GM23338 (cell line): Measurements from ENCODE around the gene UGT1A4. TPM values are rescaled to one million over a fixed set of nuclear protein-coding genes. Genes with fewer than 3 reads are reported as not detected.

Experiments used
- ATAC-seq: fragments of 200-7000 bp; cut with Tn5 transposase; 3 replicates; pipeline ENCODE4 v1.9.1; 2020
- DNase-seq: peaks from one replicate; pipeline ENCODE4 v3.0.0-alpha.2; 2015; ENCODE audit warnings: low spot score
- H2AFZ ChIP-seq: fragments of 200-600 bp; sonication (generic); 2 replicates; pipeline ENCODE4 v1.8.0; 2016; ENCODE audit warnings: antibody characterized with exemption, mild to moderate bottlenecking, moderate library complexity
- H3F3A ChIP-seq: fragments of 200-600 bp; sonication (generic); replicated peaks from 2 replicates; pipeline ENCODE4 v1.8.0; 2017; ENCODE audit warnings: antibody characterized with exemption, mixed run types, low read depth
- H3K27ac ChIP-seq: fragments of 200-600 bp; sonication (generic); 2 replicates; pipeline ENCODE4 v1.6.1; 2016; ENCODE audit warnings: low read depth
- H3K27me3 ChIP-seq: fragments of 200-600 bp; sonication (generic); 2 replicates; pipeline ENCODE4 v1.8.0; 2016; ENCODE audit warnings: mild to moderate bottlenecking, mixed run types, moderate library complexity; ENCODE audit not compliant: insufficient read depth
- H3K36me3 ChIP-seq: fragments of 200-600 bp; sonication (generic); 2 replicates; pipeline ENCODE4 v1.8.0; 2016; ENCODE audit warnings: mild to moderate bottlenecking; ENCODE audit not compliant: insufficient read depth
- H3K4me1 ChIP-seq: fragments of 200-600 bp; sonication (generic); 2 replicates; pipeline ENCODE4 v1.8.0; 2016; ENCODE audit warnings: mild to moderate bottlenecking, moderate library complexity; ENCODE audit not compliant: insufficient read depth
- H3K4me2 ChIP-seq: fragments of 200-600 bp; sonication (generic); 2 replicates; pipeline ENCODE4 v1.7.1; 2017; ENCODE audit warnings: mixed run types
- H3K4me3 ChIP-seq: fragments of 200-600 bp; sonication (generic); 2 replicates; pipeline ENCODE4 v1.6.1; 2016; ENCODE audit warnings: mixed run types
- H3K79me2 ChIP-seq: fragments of 200-600 bp; sonication (generic); replicated peaks from 2 replicates; pipeline ENCODE4 v1.8.0; 2017; ENCODE audit warnings: mild to moderate bottlenecking; ENCODE audit not compliant: insufficient read depth
- H3K9me2 ChIP-seq: fragments of 200-600 bp; sonication (generic); 2 replicates; pipeline ENCODE4 v1.8.0; 2017; ENCODE audit not compliant: insufficient read depth
- H4K20me1 ChIP-seq: fragments of 200-600 bp; sonication (generic); replicated peaks from 2 replicates; pipeline ENCODE4 v1.8.0; 2017; ENCODE audit warnings: mild to moderate bottlenecking; ENCODE audit not compliant: insufficient read depth
- H3K27ac Mint-ChIP-seq: 2 replicates; pipeline ENCODE4 v1.8.0; 2020; ENCODE audit warnings: inconsistent platforms, mild to moderate bottlenecking, moderate library complexity, mixed read lengths
- H3K27me3 Mint-ChIP-seq: 3 replicates; pipeline ENCODE4 v1.8.0; 2022; ENCODE audit warnings: low read depth, mild to moderate bottlenecking, moderate library complexity, mixed read lengths, inconsistent platforms; ENCODE audit not compliant: insufficient read depth, poor library complexity
- H3K36me3 Mint-ChIP-seq: 3 replicates; pipeline ENCODE4 v1.8.0; 2021; ENCODE audit warnings: low read depth, mild to moderate bottlenecking, inconsistent platforms, moderate library complexity, mixed read lengths
- H3K4me1 Mint-ChIP-seq: 3 replicates; pipeline ENCODE4 v1.8.0; 2020; ENCODE audit warnings: mild to moderate bottlenecking, inconsistent platforms, mixed read lengths
- H3K4me3 Mint-ChIP-seq: 3 replicates; pipeline ENCODE4 v1.8.0; 2021; ENCODE audit warnings: moderate library complexity, mild to moderate bottlenecking, inconsistent platforms, mixed read lengths
- H3K9me3 Mint-ChIP-seq: 3 replicates; pipeline ENCODE4 v1.8.0; 2020; ENCODE audit warnings: moderate library complexity, mild to moderate bottlenecking, inconsistent platforms, mixed read lengths
- CREB1 ChIP-seq: fragments of 250-450 bp; sonication (Bioruptor Pico); IDR thresholded peaks from 2 replicates; pipeline ENCODE4 v1.5.0; 2020; ENCODE audit warnings: low read depth, mild to moderate bottlenecking, moderate library complexity
- ETS1 ChIP-seq: IDR thresholded peaks from 2 replicates; pipeline ENCODE4 v1.6.1; 2016; ENCODE audit warnings: antibody characterized with exemption
- EZH2 ChIP-seq: fragments of 200-600 bp; sonication (generic); IDR thresholded peaks from one replicate; pipeline ENCODE4 v1.8.0; 2017; ENCODE audit warnings: antibody characterized with exemption, mild to moderate bottlenecking, low read depth; ENCODE audit not compliant: unreplicated experiment
- NANOG ChIP-seq: IDR thresholded peaks from 2 replicates; pipeline ENCODE4 v1.6.1; 2016; ENCODE audit warnings: antibody characterized with exemption, borderline replicate concordance
- POLR2AphosphoS5 ChIP-seq: IDR thresholded peaks from 2 replicates; pipeline ENCODE4 v1.6.1; 2016; ENCODE audit warnings: antibody characterized with exemption, low read depth
- REST ChIP-seq: IDR thresholded peaks from one replicate; pipeline ENCODE4 v1.6.1; 2018; ENCODE audit warnings: antibody characterized with exemption; ENCODE audit not compliant: unreplicated experiment
- STAT1 ChIP-seq: IDR thresholded peaks from one replicate; pipeline ENCODE4 v1.6.1; 2016; ENCODE audit warnings: antibody characterized with exemption; ENCODE audit not compliant: unreplicated experiment
- ZNF114 ChIP-seq: fragments of 250-450 bp; sonication (Bioruptor Pico); IDR thresholded peaks from 2 replicates; pipeline ENCODE4 v1.5.0; 2020; ENCODE audit warnings: mild to moderate bottlenecking, moderate library complexity
- polyA plus RNA-seq: library from polyadenylated mRNA; unstranded; fragments of >200 nt; fragmentation: Nextera tagmentation; extraction: Ambion mirVana; gene quantifications from 2 replicates; pipeline ENCODE4 v1.2.1, GENCODE V29; 2016
- total RNA-seq: library from RNA; depleted of rRNA; stranded (reverse); fragments of >200 nt; shearing (Covaris generic); gene quantifications from 2 replicates; pipeline ENCODE4 v1.2.3, GENCODE V29; 2014

Gene UGT1A4
- total and polyA plus RNA-seq, 2 experiments from 2014 or later, result not detected

GRCh38 chr2:233764264-233764663 lies 45.7 kb downstream of the UGT1A4 start:
- H3K27ac Mint-ChIP-seq, result no peak overlapping the region
- H3K4me3 Mint-ChIP-seq, result no peak overlapping the region
- H3K36me3 ChIP-seq, result no peaks in the 10 kb centered on the region
- H3K79me2 ChIP-seq, result no peaks in the 10 kb centered on the region
- no peaks in the 10 kb centered on the region for H3K4me1 ChIP-seq
- no peaks in the 10 kb centered on the region for H3K27me3 ChIP-seq
- H3K27ac ChIP-seq, result no peak overlapping the region
- DNase-seq (no peak), ATAC-seq (no peak)
- H3K4me2 ChIP-seq, result no peak overlapping the region
- no peaks in the 10 kb centered on the region; the same call in 2 of the 3 replicates for H3K36me3 Mint-ChIP-seq
- H4K20me1 ChIP-seq, result no peaks in the 10 kb centered on the region
- H3K4me1 Mint-ChIP-seq, result peaks cover 9% of the 10 kb centered on the region
- H3K4me3 ChIP-seq, result no peak overlapping the region
- H2AFZ ChIP-seq, result no peak overlapping the region
- H3K27me3 Mint-ChIP-seq, result no peaks in the 10 kb centered on the region
- no peaks in the 10 kb centered on the region for H3F3A ChIP-seq
- no peak for TF ChIP-seq POLR2AphosphoS5
- H3K9me3 Mint-ChIP-seq, result peaks cover 1% of the 10 kb centered on the region; the same call in 2 of the 3 replicates
- H3K9me2 ChIP-seq, result no peaks in the 10 kb centered on the region; the same call in 1 of the 2 replicates

- DNase-seq (no peak), ATAC-seq (no peak)
- Mint-ChIP-seq H3K4me1 (peaks cover 9% of the 10 kb centered on the region), H3K9me3 (peaks cover 3% of the 10 kb centered on the region; the same call in 2 of the 3 replicates), H3K27me3 (no peaks in the 10 kb centered on the region), H3K27ac (no peak overlapping the region), H3K36me3 (no peaks in the 10 kb centered on the region; the same call in 2 of the 3 replicates), H3K4me3 (no peak overlapping the region)
- no peaks in the 10 kb centered on the region for H4K20me1 ChIP-seq
- no peak overlapping the region for H3K4me3 ChIP-seq
- H3K9me2 ChIP-seq, result no peaks in the 10 kb centered on the region; the same call in 1 of the 2 replicates
- H3K4me1 ChIP-seq, result no peaks in the 10 kb centered on the region
- H3K27ac ChIP-seq, result no peak overlapping the region
- no peaks in the 10 kb centered on the region for H3F3A ChIP-seq
- no peaks in the 10 kb centered on the region for H3K27me3 ChIP-seq
- TF ChIP-seq NANOG (no peak), ETS1 (no peak)
- H2AFZ ChIP-seq, result no peak overlapping the region
- no peak overlapping the region for H3K4me2 ChIP-seq
- no peaks in the 10 kb centered on the region for H3K79me2 ChIP-seq
- H3K36me3 ChIP-seq, result no peaks in the 10 kb centered on the region
Measured at GRCh38 chr2:233764761-233765160, 46.2 kb downstream of the UGT1A4 start.

GRCh38 chr2:233766416-233766815 lies 47.9 kb downstream of the UGT1A4 start:
- no peak for ATAC-seq
- no peak overlapping the region for H3K4me3 Mint-ChIP-seq

More at GRCh38 chr2:233766416-233766815, 47.9 kb downstream of the UGT1A4 start:
- H3K4me1 ChIP-seq, result no peaks in the 10 kb centered on the region
- no peaks in the 10 kb centered on the region for H3F3A ChIP-seq
- no peaks in the 10 kb centered on the region; the same call in 1 of the 2 replicates for H3K9me2 ChIP-seq
- H2AFZ ChIP-seq, result no peak overlapping the region
- H3K27me3 ChIP-seq, result no peaks in the 10 kb centered on the region
- Mint-ChIP-seq H3K36me3 (no peaks in the 10 kb centered on the region; the same call in 2 of the 3 replicates), H3K27me3 (no peaks in the 10 kb centered on the region), H3K4me1 (peaks cover 9% of the 10 kb centered on the region), H3K9me3 (peaks cover 3% of the 10 kb centered on the region; the same call in 2 of the 3 replicates), H3K27ac (no peak overlapping the region)
- H3K4me3 ChIP-seq, result no peak overlapping the region
- H4K20me1 ChIP-seq, result no peaks in the 10 kb centered on the region
- H3K36me3 ChIP-seq, result no peaks in the 10 kb centered on the region
- H3K4me2 ChIP-seq, result no peak overlapping the region
- no peak for TF ChIP-seq STAT1
- no peak for TF ChIP-seq ETS1
- TF ChIP-seq EZH2, result no peak
- no peak for TF ChIP-seq REST
- no peak for TF ChIP-seq CREB1 (CRISPR knock-in tag)
- TF ChIP-seq ZNF114 (CRISPR knock-in tag), result no peak
- no peaks in the 10 kb centered on the region for H3K79me2 ChIP-seq
- H3K27ac ChIP-seq, result no peak overlapping the region
- DNase-seq, result no peak
